Body of pancreas (tissue), 4 donors: Measurements from ENCODE around the gene CPNE9. TPM values are rescaled to one million over a fixed set of nuclear protein-coding genes. Genes with fewer than 3 reads are reported as not detected.

Experiments used
- ATAC-seq: fragments of 150-250 bp; one replicate; pipeline ENCODE4 v1.9.1; 2016
- DNase-seq, 4 donors: peaks; one replicate each; pipeline ENCODE4 v3.0.0-alpha.2; 2019
- H3K27ac ChIP-seq, 4 donors: fragments of 200-600 bp; sonication (generic); 1 replicate in 3 of 4; 2 replicates in 1 of 4; pipeline versions ENCODE4 v1.5.1 to v1.6.1; 2016 to 2019; ENCODE audit warnings: mild to moderate bottlenecking in 1 of 4, mixed read lengths in 1 of 4, moderate library complexity in 1 of 4
- H3K27me3 ChIP-seq, 2 donors: fragments of 200-600 bp; sonication (generic); one replicate each; pipeline ENCODE4 v1.6.0; 2016; ENCODE audit warnings: mild to moderate bottlenecking in 1 of 2
- H3K36me3 ChIP-seq, 2 donors: fragments of 200-600 bp; sonication (generic); replicated peaks in 1 of 2; 2 replicates each; pipeline ENCODE4 v1.5.1; 2016; ENCODE audit warnings: low read depth in 2 of 2; ENCODE audit not compliant: insufficient read depth in 1 of 2
- H3K4me1 ChIP-seq: fragments of 200-600 bp; sonication (generic); one replicate; pipeline ENCODE4 v1.6.0; 2016
- H3K4me3 ChIP-seq, 2 donors: fragments of 200-600 bp; sonication (generic); 1 replicate in 1 of 2; 2 replicates in 1 of 2; pipeline ENCODE4 v1.5.1; 2016 to 2019
- H3K9me3 ChIP-seq, 3 donors: fragments of 200-600 bp; sonication (generic); 1 replicate in 2 of 3; 2 replicates in 1 of 3; pipeline ENCODE4 v1.5.1; 2016
- CTCF ChIP-seq, 7 experiments: fragments of 450-650 bp in 4 of 7; fragments of 200-600 bp in 3 of 7; sonication (generic) in 3 of 7; IDR thresholded peaks; one replicate each; pipeline ENCODE4 v1.5.1; 2016 to 2019; ENCODE audit warnings: antibody characterized with exemption in 7 of 7
- POLR2A ChIP-seq, 3 donors: fragments of 450-650 bp; IDR thresholded peaks; one replicate each; pipeline ENCODE4 v1.6.1; 2016; ENCODE audit warnings: antibody characterized with exemption in 3 of 3, mild to moderate bottlenecking in 2 of 3
- WGBS, 2 donors: methylation state at CpG; one replicate each; pipeline ENCODE4 v1.1.5; 2017; 5-methylcytosine and 5-hydroxymethylcytosine counted together
- intact Hi-C: fragments of 100-400 bp; cut with DNase I; formaldehyde crosslinking; loops from one replicate; pipeline ENCODE4 v1.15.1; 2023
- total RNA-seq, 2 donors: library from RNA; depleted of rRNA; stranded (reverse); fragments of >200 nt; gene quantifications; one replicate each; pipeline ENCODE4 v1.1.0, GENCODE V29; 2016

Gene CPNE9
- total RNA-seq, 2 donors from 2014 or later: not detected

DNA sequence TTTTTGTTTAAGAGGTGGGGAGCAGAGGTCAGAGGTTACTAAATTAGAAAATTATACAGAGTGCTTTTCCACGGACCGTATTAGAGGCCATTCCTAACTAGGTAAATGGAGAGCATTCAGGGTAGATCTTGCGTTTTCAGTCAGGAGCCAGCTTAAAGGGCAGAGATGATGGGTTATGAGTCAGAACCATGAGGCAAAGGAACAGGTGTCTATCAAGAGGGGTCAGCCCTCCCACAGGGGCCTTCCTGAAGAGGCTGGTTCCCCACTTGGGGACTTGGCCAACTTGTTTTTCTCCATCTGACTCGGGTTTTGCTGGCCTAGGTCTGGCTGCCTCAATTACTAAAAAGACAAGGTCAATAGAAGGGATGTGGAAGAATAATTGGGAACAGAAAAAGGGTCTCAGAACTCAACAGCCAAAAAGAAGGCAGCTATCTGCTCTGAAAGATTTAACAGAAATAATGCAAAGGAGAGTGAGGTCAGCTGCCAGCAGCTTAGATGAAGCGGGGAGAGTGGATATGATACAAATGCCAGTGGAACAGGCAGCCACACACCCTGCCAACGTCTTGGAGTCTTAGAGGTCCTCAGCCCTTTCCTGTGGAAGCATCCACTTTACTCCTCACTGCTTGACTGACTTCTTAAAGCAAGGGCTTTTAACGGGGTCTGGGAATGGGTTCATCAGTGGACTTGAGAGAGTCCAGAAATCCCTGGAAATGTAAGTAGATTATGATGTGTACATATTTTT is 36.8 kb upstream of the CPNE9 start:
- WGBS, 2 donors: 80 to 83% methylated on average over 7 of the region's 7 CpGs
- Histone ChIP-seq H3K4me1 (peaks cover 26% of the 10 kb centered on the region), H3K27ac (no peak overlapping the region), H3K36me3 (peaks cover 0 to 25% of the 10 kb centered on the region in 2 donors), H3K27me3 (no peaks in the 10 kb centered on the region), H3K9me3 (no peaks in the 10 kb centered on the region), H3K4me3 (no peak overlapping the region)
- ATAC-seq (no peak), DNase-seq (no peak)
- intact Hi-C loops: no loop called here
- TF ChIP-seq POLR2A (IDR thresholded peaks at IDR 0.05) (no peak), CTCF (IDR thresholded peaks at IDR 0.05) (no peak)

DNA sequence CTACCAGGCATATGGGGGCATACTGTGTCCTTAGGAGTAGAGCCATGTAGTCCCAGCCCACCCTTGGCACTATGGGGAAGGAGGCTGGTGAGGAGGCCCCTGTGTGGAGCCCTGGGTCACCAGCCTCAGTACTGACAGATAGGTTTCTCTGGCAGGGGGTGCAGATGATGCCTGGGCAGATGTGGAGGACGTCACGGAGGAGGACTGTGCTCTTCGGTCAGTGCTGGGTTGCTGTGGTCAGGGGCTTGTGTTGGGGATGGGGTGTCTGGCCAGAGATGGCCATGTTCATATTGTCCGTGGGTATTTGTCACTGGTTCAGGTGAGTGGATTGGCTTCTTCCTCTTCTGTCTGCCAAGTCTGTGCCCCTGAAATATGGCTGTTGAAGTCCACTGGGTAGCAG is 34.4 kb upstream of the CPNE9 start:
- peaks cover 26% of the 10 kb centered on the region for H3K4me1 ChIP-seq
- peak overlapping the region; percentile 39 to 60 (median 46) for H3K27ac ChIP-seq
- peaks cover 6 to 38% of the 10 kb centered on the region in 2 donors for H3K36me3 ChIP-seq
- intact Hi-C loops: no loop called here
- WGBS, 2 donors: 83 to 94% methylated on average over 4 of the region's 4 CpGs
- H3K27me3 ChIP-seq: no peaks in the 10 kb centered on the region
- DNase-seq (no peak), ATAC-seq (peak; percentile 3)
- TF ChIP-seq CTCF (IDR thresholded peaks at IDR 0.05): no peak
- no peak for TF ChIP-seq POLR2A (IDR thresholded peaks at IDR 0.05)
- no peak overlapping the region for H3K4me3 ChIP-seq
- H3K9me3 ChIP-seq: no peaks in the 10 kb centered on the region

- ATAC-seq: peak; percentile 91
These were observed 33.8 kb upstream of the CPNE9 start for GRCh38 chr3:9669720-9670432.

DNA sequence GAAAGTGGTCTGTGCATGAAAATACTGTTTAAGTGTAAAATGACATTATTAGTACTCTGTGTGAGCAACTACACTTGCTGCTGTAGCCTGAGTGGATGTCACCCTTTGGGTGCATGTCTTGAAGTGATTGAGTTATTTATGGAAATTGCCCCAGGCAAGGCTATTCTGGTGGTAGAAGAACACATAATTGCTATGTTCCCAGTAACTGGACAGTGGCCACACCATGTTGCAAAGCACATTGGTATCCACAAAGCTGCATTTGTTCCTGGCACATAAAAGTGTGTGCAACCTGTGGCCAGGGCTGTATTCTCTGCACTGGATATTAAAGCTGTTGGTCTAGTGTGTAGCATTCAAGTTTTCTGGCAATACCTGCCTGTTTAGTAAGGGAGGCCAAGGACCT is 30.6 kb upstream of the CPNE9 start:
- Histone ChIP-seq H3K4me3 (no peak overlapping the region), H3K27me3 (no peaks in the 10 kb centered on the region), H3K27ac (no peak overlapping the region), H3K36me3 (peaks cover 6 to 50% of the 10 kb centered on the region in 2 donors), H3K9me3 (no peaks in the 10 kb centered on the region), H3K4me1 (peaks cover 26% of the 10 kb centered on the region)
- DNase-seq (no peak), ATAC-seq (no peak)
- no peak for TF ChIP-seq CTCF (IDR thresholded peaks at IDR 0.05)
- TF ChIP-seq POLR2A (IDR thresholded peaks at IDR 0.05): no peak
- intact Hi-C loops: no loop called here

More at GRCh38 chr3:9669720-9670432, 33.8 kb upstream of the CPNE9 start:
- DNase-seq: peak; percentile 56 to 70 (median 66)
- H3K36me3 ChIP-seq: peaks cover 6 to 38% of the 10 kb centered on the region in 2 donors
- intact Hi-C loops: no loop called here
- no peak overlapping the region for H3K4me3 ChIP-seq
- TF ChIP-seq POLR2A (IDR thresholded peaks at IDR 0.05): no peak
- no peak for TF ChIP-seq CTCF (IDR thresholded peaks at IDR 0.05)
- H3K27ac ChIP-seq: peak overlapping the region; percentile 39 to 60 (median 46)
- no peaks in the 10 kb centered on the region for H3K9me3 ChIP-seq
- no peaks in the 10 kb centered on the region for H3K27me3 ChIP-seq
- 42 to 52% methylated on average over 4 of the region's 4 CpGs for WGBS, 2 donors
- H3K4me1 ChIP-seq: peaks cover 26% of the 10 kb centered on the region
